Urothelium cell line (cell line): ENCODE data around the gene ADARB1.

Experiments
- DNase-seq: peaks from one replicate; pipeline ENCODE4 v3.0.0; 2011; ENCODE audit warnings: low spot score, mixed read lengths
- FAIRE-seq: peaks from 2 replicates; lab custom pipeline; 2011; peaks lifted over from hg19 to GRCh38; lab: Jason Lieb, UNC

Gene ADARB1

DNA sequence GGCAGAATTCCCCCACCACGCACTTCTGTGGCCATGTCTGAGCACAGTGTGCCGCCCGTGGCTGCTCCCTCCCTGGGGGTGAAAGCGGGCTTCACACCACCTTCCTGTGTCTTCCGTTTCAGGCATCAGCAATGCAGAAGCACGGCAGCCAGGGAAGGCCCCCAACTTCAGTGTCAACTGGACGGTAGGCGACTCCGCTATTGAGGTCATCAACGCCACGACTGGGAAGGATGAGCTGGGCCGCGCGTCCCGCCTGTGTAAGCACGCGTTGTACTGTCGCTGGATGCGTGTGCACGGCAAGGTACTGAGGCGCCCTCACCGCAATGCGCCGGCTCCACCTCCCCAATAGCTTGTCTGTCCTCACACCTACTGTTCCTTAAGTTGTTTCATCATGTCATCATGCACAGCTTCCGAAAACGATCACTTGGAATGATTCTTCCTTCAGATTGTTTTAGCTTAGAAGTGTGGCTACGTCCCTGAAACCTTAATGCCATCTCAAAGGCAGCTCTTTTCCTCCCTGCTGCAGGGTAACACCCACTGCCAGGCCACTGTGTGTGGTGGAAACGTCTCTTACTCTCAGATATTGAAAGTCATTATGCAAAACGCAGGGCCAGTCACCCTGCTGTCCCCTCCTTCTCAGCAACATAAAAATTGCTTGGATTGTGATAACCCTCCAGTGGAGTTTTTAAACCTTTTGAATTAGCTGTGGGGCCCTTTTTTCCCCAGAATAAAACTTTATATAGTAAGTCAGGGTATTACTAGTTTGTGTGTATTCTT, 146.5 kb downstream of the ADARB1 start:
- no peak for DNase-seq
- no peak for FAIRE-seq

DNA sequence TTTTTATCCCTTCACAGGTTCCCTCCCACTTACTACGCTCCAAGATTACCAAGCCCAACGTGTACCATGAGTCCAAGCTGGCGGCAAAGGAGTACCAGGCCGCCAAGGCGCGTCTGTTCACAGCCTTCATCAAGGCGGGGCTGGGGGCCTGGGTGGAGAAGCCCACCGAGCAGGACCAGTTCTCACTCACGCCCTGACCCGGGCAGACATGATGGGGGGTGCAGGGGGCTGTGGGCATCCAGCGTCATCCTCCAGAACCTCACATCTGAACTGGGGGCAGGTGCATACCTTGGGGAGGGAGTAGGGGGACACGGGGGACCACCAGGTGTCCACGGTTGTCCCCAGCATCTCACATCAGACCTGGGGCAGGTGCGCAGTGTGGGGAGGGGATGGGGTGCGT, 147.6 kb downstream of the ADARB1 start:
- FAIRE-seq = no peak
- no peak for DNase-seq

DNA sequence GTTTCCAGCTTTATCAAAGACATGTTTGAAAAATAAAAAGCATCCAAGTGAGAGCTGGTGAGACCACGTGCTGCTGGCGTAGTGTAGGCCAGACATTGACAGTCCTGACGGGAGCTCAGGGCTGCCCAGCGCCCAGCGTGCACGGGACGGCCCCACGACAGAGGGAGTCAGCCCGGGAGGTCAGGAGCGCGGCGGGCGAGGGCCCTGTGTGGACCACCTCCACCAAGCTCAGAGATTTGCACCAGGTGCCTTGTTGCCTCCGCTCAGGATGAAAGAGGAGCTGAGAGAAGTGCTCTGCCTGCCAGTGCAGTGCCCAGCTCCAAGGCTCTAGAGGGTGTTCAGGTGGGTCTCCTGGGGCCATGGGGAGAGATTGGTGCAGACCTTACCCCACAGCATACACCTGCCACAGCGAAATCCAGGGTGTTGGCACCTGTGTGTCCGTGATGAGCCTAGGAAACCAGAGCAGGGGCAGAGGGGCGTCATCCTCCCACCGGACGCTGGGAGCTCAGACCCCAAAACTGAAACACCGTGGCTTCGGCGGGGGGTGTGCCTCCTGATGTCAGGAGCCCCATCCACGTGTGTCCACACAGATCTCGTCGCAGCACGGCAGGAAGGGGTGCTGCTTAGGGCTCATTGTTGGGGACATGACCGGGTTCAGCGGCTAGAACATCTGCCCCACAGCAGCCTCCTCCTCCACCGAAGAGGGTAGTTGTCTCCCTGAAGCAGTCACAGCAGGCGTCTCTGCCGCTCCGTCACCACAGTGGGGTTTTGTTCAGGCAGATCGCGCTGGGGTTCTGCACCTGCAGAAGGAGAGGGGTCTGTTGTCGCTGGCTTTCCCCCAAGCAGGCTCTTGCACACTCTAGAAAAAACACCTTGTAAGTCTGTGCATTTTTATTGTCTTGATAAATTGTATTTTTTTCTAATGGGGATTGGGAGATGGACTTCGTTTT, 149.1 kb downstream of the ADARB1 start:
- FAIRE-seq (no peak), DNase-seq (no peak)

DNA sequence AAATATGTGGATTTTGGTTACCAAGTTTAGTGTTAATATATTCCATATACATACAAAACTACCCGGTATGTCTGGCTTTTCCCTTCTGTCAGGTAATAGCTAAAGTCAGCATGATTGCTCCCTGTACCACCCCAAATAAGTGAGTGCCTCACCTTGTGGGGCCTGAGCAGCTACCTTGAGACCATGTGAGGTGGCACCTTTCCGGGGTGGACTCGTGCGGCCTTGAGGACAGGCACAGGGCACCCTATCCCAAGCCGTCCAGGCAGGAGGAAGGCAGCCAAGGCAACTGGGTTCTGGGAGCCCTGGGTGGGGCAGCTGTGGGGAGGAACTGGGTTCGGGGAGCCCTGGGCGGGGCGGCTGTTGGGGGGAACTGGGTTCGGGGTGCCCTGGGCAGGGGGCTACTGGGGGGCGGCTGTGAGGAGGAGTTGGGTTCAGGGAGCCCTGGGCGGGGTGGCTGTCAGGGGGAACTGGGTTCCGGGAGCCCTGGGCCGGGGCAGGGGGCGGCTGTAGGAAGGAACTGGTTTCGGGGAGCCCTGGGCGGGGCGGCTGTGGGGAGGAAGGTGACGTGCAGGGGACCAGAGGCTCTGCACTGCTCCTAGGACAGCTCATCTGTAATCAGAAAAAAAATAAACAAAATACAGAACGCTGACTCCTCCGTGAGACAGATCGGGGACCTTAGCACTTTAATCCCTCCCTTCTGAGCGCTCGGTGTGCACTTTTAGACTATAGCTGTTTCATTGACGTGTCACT, 150.0 kb downstream of the ADARB1 start:
- FAIRE-seq (no peak), DNase-seq (no peak)

DNA sequence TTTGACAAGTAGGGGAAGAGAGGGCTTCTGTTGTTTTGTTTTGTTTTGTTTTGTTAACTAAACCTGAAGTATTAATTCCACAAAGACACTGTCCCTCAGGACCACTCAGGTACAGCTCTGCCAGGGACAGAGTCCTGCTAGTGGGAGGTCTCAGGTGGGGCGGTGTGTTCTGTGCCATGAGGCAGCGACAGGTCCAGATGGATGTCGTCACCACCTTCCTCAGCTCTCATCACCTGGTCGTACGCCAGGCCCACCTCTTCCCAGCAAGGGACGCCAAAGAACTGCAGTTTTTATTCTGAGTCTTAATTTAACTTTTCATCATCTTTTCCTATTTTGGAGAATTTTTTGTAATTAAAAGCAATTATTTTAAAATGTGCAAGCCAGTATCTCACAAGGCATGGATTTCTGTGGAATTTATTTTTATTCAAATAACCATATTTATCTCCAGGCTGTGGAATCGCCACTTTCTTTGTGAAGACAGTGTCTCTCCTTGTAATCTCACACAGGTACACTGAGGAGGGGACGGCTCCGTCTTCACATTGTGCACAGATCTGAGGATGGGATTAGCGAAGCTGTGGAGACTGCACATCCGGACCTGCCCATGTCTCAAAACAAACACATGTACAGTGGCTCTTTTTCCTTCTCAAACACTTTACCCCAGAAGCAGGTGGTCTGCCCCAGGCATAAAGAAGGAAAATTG, 150.8 kb downstream of the ADARB1 start:
- FAIRE-seq = no peak
- DNase-seq = no peak

DNA sequence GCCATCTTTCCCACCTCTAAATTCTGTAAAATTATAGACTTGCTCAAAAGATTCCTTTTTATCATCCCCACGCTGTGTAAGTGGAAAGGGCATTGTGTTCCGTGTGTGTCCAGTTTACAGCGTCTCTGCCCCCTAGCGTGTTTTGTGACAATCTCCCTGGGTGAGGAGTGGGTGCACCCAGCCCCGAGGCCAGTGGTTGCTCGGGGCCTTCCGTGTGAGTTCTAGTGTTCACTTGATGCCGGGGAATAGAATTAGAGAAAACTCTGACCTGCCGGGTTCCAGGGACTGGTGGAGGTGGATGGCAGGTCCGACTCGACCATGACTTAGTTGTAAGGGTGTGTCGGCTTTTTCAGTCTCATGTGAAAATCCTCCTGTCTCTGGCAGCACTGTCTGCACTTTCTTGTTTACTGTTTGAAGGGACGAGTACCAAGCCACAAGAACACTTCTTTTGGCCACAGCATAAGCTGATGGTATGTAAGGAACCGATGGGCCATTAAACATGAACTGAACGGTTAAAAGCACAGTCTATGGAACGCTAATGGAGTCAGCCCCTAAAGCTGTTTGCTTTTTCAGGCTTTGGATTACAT, 151.5 kb downstream of the ADARB1 start:
- no peak for DNase-seq
- FAIRE-seq = no peak

DNA sequence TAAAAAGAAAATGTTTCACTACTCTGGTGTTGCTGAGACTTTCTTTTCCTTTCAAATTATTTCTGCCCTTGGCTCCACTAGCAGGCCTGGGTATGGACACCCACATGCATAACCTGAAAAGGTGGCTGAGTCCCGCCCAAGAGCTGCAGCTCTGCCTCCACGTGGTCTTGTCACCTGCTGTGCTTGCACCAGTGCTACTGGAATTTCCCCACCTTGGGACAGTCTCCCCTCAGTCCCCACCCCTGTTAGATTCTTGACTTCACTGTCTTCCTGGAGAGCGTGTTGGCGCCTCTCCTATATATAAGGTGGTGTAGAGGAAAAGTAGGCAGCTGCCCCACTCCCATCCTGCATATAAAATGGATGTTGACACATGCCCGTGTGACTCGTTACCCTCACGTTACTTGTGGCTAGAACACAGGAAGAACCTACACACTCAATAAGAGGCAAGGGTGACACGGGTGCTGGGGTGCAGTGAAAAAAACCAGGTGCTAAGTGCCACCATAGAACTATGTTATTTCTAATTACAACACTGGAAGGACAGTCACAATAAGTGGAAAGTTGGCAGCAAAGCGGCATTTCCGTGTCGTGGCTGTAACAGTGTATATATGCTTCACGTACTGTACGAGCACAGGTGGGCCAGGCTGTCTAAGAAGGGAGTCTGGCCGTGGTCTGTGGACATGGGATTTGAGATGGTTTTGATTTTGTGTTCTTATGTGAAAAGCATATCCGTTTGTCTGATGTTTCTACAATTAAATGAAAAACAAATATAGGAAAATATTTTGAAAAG, 152.4 kb downstream of the ADARB1 start:
- FAIRE-seq (no peak), DNase-seq (no peak)

DNA sequence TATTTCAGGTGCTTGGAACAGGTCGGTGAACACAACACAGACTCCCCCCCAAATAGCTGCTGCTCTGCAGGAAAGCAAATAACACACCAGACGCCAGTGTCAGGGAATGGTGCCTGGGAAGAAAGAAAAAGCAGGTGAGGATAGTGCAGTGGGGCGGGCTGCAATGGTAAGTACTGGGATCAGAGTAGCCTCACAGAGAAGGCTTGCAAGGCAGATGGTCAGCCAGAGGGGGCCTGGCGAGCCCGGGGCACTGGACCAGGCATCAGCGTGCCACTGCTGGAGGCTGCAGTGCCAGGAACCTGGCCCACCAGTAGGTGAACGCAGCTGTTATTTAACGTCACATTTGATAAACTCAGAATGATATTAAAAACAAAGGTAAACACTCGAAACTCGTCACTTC, 153.4 kb downstream of the ADARB1 start:
- DNase-seq = no peak
- FAIRE-seq = no peak

DNA sequence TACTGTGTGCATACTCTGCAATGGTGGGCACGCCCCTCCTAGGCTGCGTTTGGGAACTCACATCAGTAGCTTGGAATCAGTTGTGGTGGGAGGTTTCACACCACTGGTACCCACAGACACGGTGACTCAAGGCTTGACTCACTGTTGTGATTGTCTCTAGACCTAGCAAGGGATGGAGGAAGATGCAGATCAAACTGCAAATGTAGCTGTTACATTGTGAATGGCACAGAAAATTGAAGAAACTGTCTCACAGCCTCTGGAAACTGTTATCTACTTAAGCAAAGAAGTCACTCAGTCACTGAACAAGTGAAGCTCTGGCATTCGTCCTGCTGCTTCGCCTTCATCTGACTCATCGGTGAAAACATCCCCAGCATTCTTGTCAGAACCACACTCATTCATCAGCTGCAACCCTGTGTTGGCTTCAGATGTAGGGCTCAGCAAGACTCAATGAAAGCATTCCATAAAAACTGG, 153.8 kb downstream of the ADARB1 start:
- peak; percentile 53 for FAIRE-seq
- DNase-seq = peak; percentile 77

DNA sequence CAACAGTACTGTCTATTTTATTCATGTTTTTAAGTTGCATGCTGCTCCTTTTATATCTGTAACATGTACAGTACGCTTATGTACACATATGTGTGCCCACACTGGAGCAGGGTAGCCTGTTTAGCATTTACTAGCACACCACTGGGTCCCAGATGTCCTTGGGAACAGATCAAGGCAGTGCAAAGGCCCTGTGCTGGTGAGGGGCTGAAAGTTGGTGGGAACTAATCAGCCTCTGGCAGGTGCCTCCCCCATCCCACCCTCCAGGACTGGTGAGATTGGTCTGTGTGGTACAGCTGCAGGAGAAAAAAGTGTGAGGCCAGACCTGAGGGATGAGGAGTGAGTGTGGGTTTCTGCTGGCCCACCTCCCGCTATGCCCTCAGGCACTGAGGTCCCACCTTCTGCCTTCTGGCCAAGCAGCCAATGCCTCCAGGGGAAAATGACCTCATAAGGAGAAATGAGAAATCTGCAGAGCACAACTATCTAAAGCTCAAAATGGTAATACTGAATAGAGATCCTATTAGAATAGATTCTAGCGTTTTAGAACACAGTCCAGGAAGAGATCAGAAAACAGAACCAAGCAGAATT, 154.4 kb downstream of the ADARB1 start:
- no peak for DNase-seq
- peak; percentile 9 for FAIRE-seq

DNA sequence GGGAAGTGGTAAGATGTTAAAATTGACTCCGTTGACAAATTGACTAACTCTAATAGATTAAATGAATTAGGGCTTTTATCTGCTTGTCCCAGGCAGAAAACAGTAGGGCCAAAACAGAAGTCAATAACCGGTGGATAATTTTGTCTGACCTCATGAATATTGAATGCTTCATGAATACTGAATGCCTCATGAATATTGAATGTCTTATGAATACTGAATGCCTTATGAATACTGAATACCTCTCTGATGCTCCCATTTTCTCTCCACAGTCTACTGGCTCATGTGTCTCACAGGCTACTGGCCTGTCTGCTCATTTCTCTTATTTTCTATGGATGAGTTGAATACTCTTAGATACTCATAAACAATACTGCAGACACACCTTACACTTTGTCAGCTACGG, 157.3 kb downstream of the ADARB1 start:
- FAIRE-seq (no peak), DNase-seq (no peak)

DNA sequence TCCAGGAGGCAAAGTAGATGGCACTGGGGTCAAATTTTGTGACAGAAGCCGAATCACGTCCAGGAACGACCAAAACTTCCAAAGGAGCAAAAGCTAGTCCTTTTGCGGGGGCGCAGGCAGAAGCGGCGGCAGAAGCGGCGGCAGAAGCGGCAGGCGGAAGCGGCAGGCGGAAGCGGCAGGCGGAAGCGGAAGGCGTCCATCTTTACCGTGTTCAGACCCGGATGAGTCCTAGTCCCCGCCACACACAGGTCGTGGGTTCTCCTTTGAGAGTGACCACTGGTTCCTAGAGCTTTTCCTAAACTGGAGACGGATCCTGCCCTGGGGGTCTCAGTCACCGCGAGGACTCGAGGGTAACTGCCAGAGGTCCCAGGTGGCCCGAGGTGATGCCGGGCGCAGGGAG, 159.7 kb downstream of the ADARB1 start:
- DNase-seq (no peak), FAIRE-seq (no peak)

DNA sequence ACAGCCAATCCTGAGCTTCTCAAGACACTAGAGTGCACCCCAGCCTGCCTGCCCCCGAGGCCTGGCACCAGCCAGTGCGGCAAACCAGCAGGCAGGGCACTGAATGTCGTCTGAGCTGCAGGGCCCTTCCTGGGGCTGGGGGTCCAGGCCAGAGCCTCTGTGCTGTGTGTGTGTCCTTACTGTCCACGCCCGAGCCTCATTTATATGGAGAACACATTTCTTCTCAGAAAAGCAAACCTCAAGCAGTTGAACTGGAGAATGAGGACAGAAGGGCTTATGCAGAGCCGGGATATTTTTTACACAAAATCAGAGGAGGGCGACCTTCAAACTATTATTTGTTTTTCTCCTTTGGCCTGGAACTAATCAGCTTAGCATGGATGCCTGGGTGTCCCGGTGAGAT, 160.6 kb downstream of the ADARB1 start:
- no peak for FAIRE-seq
- DNase-seq = no peak

DNA sequence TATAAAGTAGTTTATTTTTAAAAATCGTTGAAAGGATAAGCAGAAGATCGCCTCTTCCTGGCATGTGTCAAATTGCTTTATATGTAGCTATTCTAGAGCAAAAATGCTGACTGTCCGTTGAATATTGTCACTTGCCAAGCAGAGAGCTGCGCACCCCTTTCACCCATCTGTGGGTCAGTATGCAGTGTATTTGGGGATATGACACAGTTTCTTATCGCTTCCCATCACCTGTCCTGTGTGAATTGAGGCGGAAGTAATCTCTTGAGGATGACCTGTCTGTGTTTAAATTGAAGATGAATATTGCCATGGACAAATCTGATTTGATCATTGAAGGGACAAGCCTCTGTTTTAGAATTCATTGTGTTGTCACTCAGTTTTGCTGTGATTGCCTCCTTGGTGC, 161.1 kb downstream of the ADARB1 start:
- DNase-seq (no peak), FAIRE-seq (no peak)

DNA sequence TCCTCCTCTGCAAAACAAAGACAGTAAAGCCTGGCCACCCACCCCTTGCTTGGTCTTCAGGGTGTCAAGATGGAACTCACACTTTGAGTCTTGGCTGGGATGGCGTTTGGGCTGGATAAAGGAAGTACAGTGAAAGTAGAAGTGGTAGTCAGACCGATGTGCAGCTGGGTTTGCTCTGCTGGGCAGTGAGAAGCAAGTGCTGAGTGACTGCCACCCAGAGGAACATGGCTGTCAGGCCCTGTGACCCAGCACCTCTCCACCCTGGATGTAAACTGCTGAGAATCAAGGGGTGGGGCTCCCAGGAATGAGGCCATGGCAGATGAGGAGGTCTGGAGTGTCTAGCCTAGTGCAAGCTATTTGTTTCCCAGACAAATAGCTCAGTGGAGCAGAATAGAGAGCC, 162.1 kb downstream of the ADARB1 start:
- DNase-seq = no peak

DNA sequence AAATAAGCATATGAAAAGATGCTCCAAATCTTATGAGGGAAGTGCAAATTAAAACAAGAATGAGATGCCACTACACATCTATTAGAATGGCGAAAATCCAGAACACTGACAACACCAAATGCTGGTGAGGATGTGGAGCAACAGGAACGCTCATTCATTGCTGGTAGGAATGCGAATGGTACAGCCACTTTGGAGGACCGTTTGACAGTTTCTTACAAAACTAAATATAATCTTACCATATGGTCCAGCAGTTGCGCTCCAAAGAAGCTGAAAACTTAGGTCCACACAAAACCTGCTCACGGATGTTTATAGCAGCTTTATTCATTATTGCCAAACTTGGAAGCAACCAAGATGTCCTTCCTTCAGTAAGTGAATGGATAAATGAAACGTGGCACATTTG, 163.0 kb downstream of the ADARB1 start:
- no peak for DNase-seq
- FAIRE-seq = no peak

More for the DNA sequence above, 162.1 kb downstream of the ADARB1 start:
- FAIRE-seq = no peak

DNA sequence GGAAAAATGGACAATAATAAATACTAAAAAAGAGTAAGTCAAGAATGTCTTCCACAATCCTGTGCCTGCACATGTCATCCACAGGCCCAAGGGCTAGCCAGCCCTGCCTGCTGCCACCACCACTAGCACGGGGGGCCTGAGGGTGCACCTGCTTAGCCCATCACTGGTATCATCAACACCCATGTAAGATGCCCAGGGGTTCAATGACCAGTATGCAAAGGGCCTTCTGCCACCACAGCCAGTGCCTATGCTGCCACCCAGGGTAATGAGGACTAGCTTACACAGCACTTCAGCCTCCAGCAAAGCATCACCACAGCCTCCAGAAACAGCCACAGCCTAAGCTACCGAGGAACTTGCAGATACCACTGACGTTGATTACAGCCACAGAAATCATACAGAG, 167.0 kb downstream of the ADARB1 start:
- DNase-seq (no peak), FAIRE-seq (no peak)

DNA sequence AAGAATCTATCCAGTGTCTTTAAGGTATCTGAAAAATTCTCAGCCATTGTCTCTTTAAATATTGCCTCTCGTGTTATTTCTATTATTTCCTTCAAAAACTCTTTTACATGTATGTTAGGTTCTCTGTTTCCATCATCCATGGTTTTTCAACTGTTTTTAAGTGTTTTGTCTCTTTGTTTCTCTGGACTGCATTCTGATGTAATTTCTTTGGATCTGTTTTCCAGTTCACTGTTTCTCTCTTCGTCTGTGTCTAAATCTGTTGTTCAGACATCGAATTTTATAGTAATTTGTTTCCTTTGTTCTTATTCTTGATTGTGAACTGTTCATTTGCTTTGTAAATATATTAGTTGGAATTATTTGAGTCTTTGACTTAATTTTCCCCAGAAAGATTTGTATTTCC, 169.2 kb downstream of the ADARB1 start:
- DNase-seq = no peak
- FAIRE-seq = no peak

DNA sequence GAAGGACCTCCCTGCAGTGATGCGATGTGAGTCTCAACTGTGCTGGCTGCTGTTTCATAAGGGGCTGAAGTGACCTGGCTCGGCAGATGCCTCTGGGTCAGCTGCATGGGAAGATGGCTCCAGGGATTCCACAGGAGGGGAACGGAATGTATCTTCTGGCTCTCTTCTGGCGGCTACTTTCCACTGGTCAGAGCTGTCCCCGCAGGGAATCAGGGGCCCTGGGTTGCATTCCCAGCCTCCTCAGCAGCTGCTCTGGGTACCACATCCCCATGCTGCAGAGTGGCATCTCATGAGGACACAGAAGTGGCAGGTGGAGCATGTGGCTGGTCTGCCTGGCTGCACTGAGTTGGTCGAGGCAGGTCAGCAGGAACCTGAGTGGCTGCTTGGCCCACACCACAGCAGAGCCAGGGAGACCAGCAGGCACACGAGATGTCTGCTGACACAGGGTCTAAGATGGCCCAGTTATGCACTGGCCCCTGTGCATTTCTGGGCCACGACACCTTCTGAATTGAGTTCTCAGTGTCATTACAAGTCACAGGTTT, 170.5 kb downstream of the ADARB1 start:
- FAIRE-seq (no peak), DNase-seq (no peak)
